ENCODE data around the gene TNN. TPM values are rescaled to one million over a fixed set of nuclear protein-coding genes. Genes with fewer than 3 reads are reported as not detected.

TNN gene
- total and polyA plus RNA-seq, 10 of the 15 experiments (the other 5 are each of a cell fraction or from before 2014, with no cell fraction given) = 0.05 to 0.17 (median 0.11) TPM

DNA sequence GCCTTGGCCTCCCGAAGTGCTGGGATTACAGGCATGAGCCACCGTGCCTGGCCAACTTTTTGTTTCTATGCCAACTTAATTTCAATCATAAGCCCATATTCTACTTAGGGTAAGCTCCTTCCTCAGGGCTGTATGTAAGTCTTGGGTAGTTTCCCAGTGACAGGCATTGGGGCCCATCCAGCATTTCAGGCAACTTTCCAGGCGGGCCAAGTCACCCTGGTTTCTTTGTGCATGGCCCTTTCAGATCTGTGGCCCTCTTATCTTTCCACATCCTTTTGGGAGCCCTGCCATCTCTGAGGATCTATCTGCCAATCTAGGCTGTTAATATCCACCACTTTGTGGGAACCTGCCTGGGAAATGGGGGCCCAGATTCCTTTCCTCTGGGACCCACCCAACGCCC is 58.7 kb downstream of the TNN start:
- POLR2A ChIA-PET = interaction anchor here (1.7 kb wide), 1 partner anchor 97 kb away, joined by 3 read pairs; no protein-coding TSS in a partner anchor
- BruUV-seq (replicated peaks) = no TSS peak
- intact Hi-C loops (cut with micrococcal nuclease; ENCODE audit: unreplicated experiment) (loop anchor here (5.0 to 10.0 kb wide), 2 partner anchors 242 to 354 kb away; no protein-coding TSS in a partner anchor), in situ Hi-C loops (cut with MboI) (loop anchor here (5.0 kb wide), 1 partner anchor 354 kb away; no protein-coding TSS in a partner anchor)
- DNase-seq (ENCODE audit: low read depth, low spot score) (no peak), FAIRE-seq (no peak), ATAC-seq (no peak)
- CTCF ChIA-PET = interaction anchor here (1.0 to 4.8 kb wide), 8 partner anchors 12 to 356 kb away, joined by 3 to 199 read pairs (median 17); no protein-coding TSS in a partner anchor
- Histone ChIP-seq H3K4me1 (ENCODE audit: control insufficient read depth, insufficient read depth, low read length) (peaks cover 10% of the 10 kb centered on the region; the same call in 1 of the 2 replicates), H3K27me3 (replicated peaks in 1 of 2; ENCODE audit: control insufficient read depth in 2 of 2, insufficient read depth in 2 of 2, low read length in 1 of 2) (no peaks in the 10 kb centered on the region), H3K4me2 (ENCODE audit: control insufficient read depth, insufficient read depth) (no peak overlapping the region), H3K4me3 (no peak overlapping the region), H3K27ac (ENCODE audit: control insufficient read depth, insufficient read depth) (no peak overlapping the region), H3K9ac (ENCODE audit: control insufficient read depth, insufficient read depth, low read length) (no peak overlapping the region), H4K20me1 (ENCODE audit: control insufficient read depth, insufficient read depth) (no peaks in the 10 kb centered on the region), H3K79me2 (ENCODE audit: control insufficient read depth, insufficient read depth, low read length) (no peaks in the 10 kb centered on the region), H3K36me3 (ENCODE audit: control insufficient read depth in 2 of 2, insufficient read depth in 2 of 2, low read length in 1 of 2) (no peaks in the 10 kb centered on the region), H2AFZ (ENCODE audit: control insufficient read depth, low read depth, low read length) (no peak overlapping the region), H3K9me3 (replicated peaks; ENCODE audit: control insufficient read depth, insufficient read depth, low read length) (no peaks in the 10 kb centered on the region)
- WGBS (ENCODE audit: insufficient coverage, insufficient replicate concordance, low lambda C conversion rate, missing lambda C conversion rate) = 68% methylated on average over 4 of the region's 4 CpGs
- TF ChIP-seq PML (IDR thresholded peaks at IDR 0.05; ENCODE audit: low read length) = no peak
- TF ChIP-seq ZNF217 (IDR thresholded peaks at IDR 0.05) = no peak
- TF ChIP-seq ZNF384 (IDR thresholded peaks at IDR 0.05; ENCODE audit: borderline replicate concordance, low read depth, low read length) = no peak
- TF ChIP-seq NFXL1 (IDR thresholded peaks at IDR 0.05; ENCODE audit: borderline replicate concordance) = no peak
- no peak for TF ChIP-seq IRF4 (IDR thresholded peaks at IDR 0.05; ENCODE audit: low read depth, low read length)
- TF ChIP-seq JUNB (IDR thresholded peaks at IDR 0.05) = no peak
- no peak for TF ChIP-seq BACH1 (IDR thresholded peaks at IDR 0.05; ENCODE audit: borderline replicate concordance)
- TF ChIP-seq MYC (IDR thresholded peaks at IDR 0.05; ENCODE audit: insufficient read depth, insufficient read length, insufficient replicate concordance, low read length, severe bottlenecking) = no peak
- TF ChIP-seq EED (IDR thresholded peaks at IDR 0.05; ENCODE audit: low read depth) = no peak
- TF ChIP-seq IRF5 (IDR thresholded peaks at IDR 0.05; ENCODE audit: borderline replicate concordance) = no peak
- no peak for TF ChIP-seq CHD2 (IDR thresholded peaks at IDR 0.05; ENCODE audit: borderline replicate concordance, low read depth, low read length)
- TF ChIP-seq ZBTB40 (IDR thresholded peaks at IDR 0.05; ENCODE audit: borderline replicate concordance) = no peak
- TF ChIP-seq RB1 (IDR thresholded peaks at IDR 0.05; ENCODE audit: borderline replicate concordance) = no peak
- no peak for TF ChIP-seq CBX5 (IDR thresholded peaks at IDR 0.05; ENCODE audit: low read depth)
- TF ChIP-seq SREBF2 (IDR thresholded peaks at IDR 0.05; ENCODE audit: low read length) = no peak
- no peak for TF ChIP-seq KDM1A (IDR thresholded peaks at IDR 0.05; ENCODE audit: borderline replicate concordance)
- TF ChIP-seq HSF1 (IDR thresholded peaks at IDR 0.05; ENCODE audit: low read depth, low read length) = no peak
- SMC1A ChIA-PET (ENCODE audit: uncharacterized antibody, unreplicated experiment) = interaction anchor here (1.5 to 3.3 kb wide), 4 partner anchors 17 to 98 kb away, joined by 5 to 56 read pairs (median 25); no protein-coding TSS in a partner anchor
- RAD21 ChIA-PET (ENCODE audit: unreplicated experiment) = interaction anchor here (1.0 to 6.5 kb wide), 4 partner anchors 15 to 213 kb away, joined by 3 to 96 read pairs (median 10); partner anchors contain the start of gene CACYBP

Data from GM12878 (cell line).